B cell (primary cell): ENCODE results near the gene TMEM208. TPM values are rescaled to one million over a fixed set of nuclear protein-coding genes. Genes with fewer than 3 reads are reported as not detected.

Experiments
- ATAC-seq: fragments of 200-7000 bp; cut with Tn5 transposase; one replicate; pipeline ENCODE4 v1.10.0; 2021; ENCODE audit warnings: low read depth, mild to moderate bottlenecking, moderate number of reproducible peaks, moderate library complexity
- CTCF ChIA-PET: fragments of 350-600 bp; sonication (Branson Sonifier 250); formaldehyde crosslinking; loops from one replicate; lab custom pipeline; 2021; ENCODE audit warnings: antibody characterized with exemption, inconsistent platforms; lab: Charles Lee
- POLR2A ChIA-PET: fragments of 350-600 bp; sonication (Branson Sonifier 250); formaldehyde crosslinking; loops from one replicate; lab custom pipeline; 2021; ENCODE audit warnings: antibody characterized with exemption; lab: Charles Lee
- DNase-seq: peaks from one replicate; pipeline ENCODE4 v3.0.0; 2013
- H2AFZ ChIP-seq: 2 replicates; pipeline ENCODE4 v1.6.1; 2012; ENCODE audit warnings: mild to moderate bottlenecking, low read depth, low read length; ENCODE audit not compliant: insufficient read depth, poor library complexity, severe bottlenecking
- H3K27ac ChIP-seq, 2 donors: 1 replicate in 1 of 2; 2 replicates in 1 of 2; pipeline ENCODE4 v1.5.1; 2012 to 2013; ENCODE audit warnings: low read length in 2 of 2, mild to moderate bottlenecking in 2 of 2, moderate library complexity in 1 of 2
- H3K27me3 ChIP-seq, 4 experiments: fragments of 200-600 bp in 1 of 4; sonication (generic) in 1 of 4; replicated peaks in 1 of 4; 1 replicate in 2 of 4; 2 replicates in 2 of 4; pipeline versions ENCODE4 v1.6.1 to v1.7.0; 2013 to 2016; ENCODE audit warnings: low read length in 3 of 4, mild to moderate bottlenecking in 2 of 4, mixed read lengths in 1 of 4, moderate library complexity in 1 of 4; ENCODE audit not compliant: insufficient read depth in 4 of 4, control insufficient read depth in 3 of 4; ENCODE audit errors: control extremely low read depth in 1 of 4
- H3K36me3 ChIP-seq, 2 experiments: replicated peaks in 1 of 2; 1 replicate in 1 of 2; 2 replicates in 1 of 2; pipeline versions ENCODE4 v1.6.1 to v1.7.1; 2013; ENCODE audit warnings: low read length in 1 of 2; ENCODE audit not compliant: insufficient read depth in 2 of 2, control insufficient read depth in 1 of 2; ENCODE audit errors: control extremely low read depth in 1 of 2, extremely low read depth in 1 of 2
- H3K4me1 ChIP-seq, 2 donors: fragments of 200-600 bp in 1 of 2; sonication (generic) in 1 of 2; 1 replicate in 1 of 2; 2 replicates in 1 of 2; pipeline versions ENCODE4 v1.5.1 to v1.6.1; 2013 to 2017; ENCODE audit warnings: low read length in 2 of 2; ENCODE audit not compliant: control insufficient read depth in 2 of 2, insufficient read depth in 2 of 2
- H3K4me2 ChIP-seq: replicated peaks from 2 replicates; pipeline ENCODE3; 2012; ENCODE audit warnings: mild to moderate bottlenecking, low read depth, low read length; ENCODE audit not compliant: poor library complexity, severe bottlenecking
- H3K4me3 ChIP-seq, 5 experiments: fragments of 200-600 bp in 1 of 5; sonication (generic) in 1 of 5; 1 replicate in 3 of 5; 2 replicates in 2 of 5; pipeline versions ENCODE4 v1.5.1 to v1.7.0; 2011 to 2016; ENCODE audit warnings: low read length in 4 of 5, mild to moderate bottlenecking in 4 of 5, low read depth in 2 of 5, control low read depth in 1 of 5, moderate library complexity in 1 of 5; ENCODE audit not compliant: insufficient read depth in 1 of 5; ENCODE audit errors: control extremely low read depth in 1 of 5, extremely low read depth in 1 of 5
- H3K79me2 ChIP-seq: fragments of 200-600 bp; sonication (generic); one replicate; pipeline ENCODE4 v1.6.0; 2016; ENCODE audit warnings: low read length; ENCODE audit not compliant: control insufficient read depth, insufficient read depth
- H3K9ac ChIP-seq: fragments of 200-600 bp; sonication (generic); 2 replicates; pipeline ENCODE4 v1.6.1; 2017; ENCODE audit warnings: mild to moderate bottlenecking, low read length, moderate library complexity
- H3K9me3 ChIP-seq, 3 donors: one replicate each; pipeline versions ENCODE4 v1.6.1 to v1.7.1; 2013; ENCODE audit warnings: low read length in 2 of 3; ENCODE audit not compliant: control insufficient read depth in 2 of 3, insufficient read depth in 1 of 3; ENCODE audit errors: control extremely low read depth in 1 of 3
- H4K20me1 ChIP-seq: 2 replicates; pipeline ENCODE4 v1.6.0; 2012; ENCODE audit warnings: mild to moderate bottlenecking, low read length; ENCODE audit not compliant: insufficient read depth, control insufficient read depth, poor library complexity, severe bottlenecking
- H3K27ac Mint-ChIP-seq: one replicate; pipeline ENCODE4 v1.8.0; 2021; ENCODE audit warnings: mixed read lengths
- H3K27me3 Mint-ChIP-seq: one replicate; pipeline ENCODE4 v1.8.0; 2021; ENCODE audit warnings: mixed read lengths
- H3K4me1 Mint-ChIP-seq: one replicate; pipeline ENCODE4 v1.8.0; 2021; ENCODE audit warnings: mixed read lengths
- H3K4me3 Mint-ChIP-seq: one replicate; pipeline ENCODE4 v1.8.0; 2021; ENCODE audit warnings: mixed read lengths
- H3K9me3 Mint-ChIP-seq: one replicate; pipeline ENCODE4 v1.8.0; 2022; ENCODE audit warnings: mixed read lengths; ENCODE audit not compliant: insufficient read depth
- CTCF ChIP-seq: fragments of 200-600 bp; IDR thresholded peaks from one replicate; pipeline ENCODE4 v1.8.0; 2022; ENCODE audit warnings: antibody characterized with exemption, mild to moderate bottlenecking
- EZH2 ChIP-seq: IDR thresholded peaks from 2 replicates; pipeline ENCODE4 v1.6.1; 2012; ENCODE audit warnings: borderline replicate concordance, low read depth, mild to moderate bottlenecking, moderate library complexity, low read length; ENCODE audit not compliant: insufficient read depth, poor library complexity, severe bottlenecking
- WGBS: methylation state at CpG from one replicate; pipeline ENCODE4 v1.1.5; 2013; ENCODE audit warnings: missing lambda C conversion rate; ENCODE audit not compliant: insufficient coverage; 5-methylcytosine and 5-hydroxymethylcytosine counted together
- intact Hi-C: fragments of 100-400 bp; cut with micrococcal nuclease; formaldehyde crosslinking; loops from one replicate; pipeline ENCODE4 v1.10.0; 2022
- polyA plus RNA-seq: library from polyadenylated mRNA; depleted of rRNA; stranded (reverse); fragments of >200 nt; gene quantifications from 2 replicates; pipeline ENCODE4 v1.2.3, GENCODE V29; 2012
- total RNA-seq, 2 donors: library from RNA; stranded (reverse); fragments of 120-200 nt in 1 of 2; gene quantifications; 1 replicate in 1 of 2; 2 replicates in 1 of 2; pipeline versions ENCODE4 v1.2.3 to v1.2.4, GENCODE V29; 2013 to 2022

The TMEM208 gene
- total and polyA plus RNA-seq, 2 donors (not counting 1 experiment from before 2014, with no cell fraction given): 36.1 to 40.4 TPM

- ChIA-PET CTCF (interaction anchor here (1.0 to 1.3 kb wide), 3 partner anchors 30 to 61 kb away, joined by 3 read pairs; partner anchors contain the start of gene FHOD1), POLR2A (no interaction called here)
- Mint-ChIP-seq H3K9me3 (no peaks in the 10 kb centered on the region), H3K4me3 (peak overlapping the region; percentile 37), H3K4me1 (peaks cover 6% of the 10 kb centered on the region), H3K27me3 (no peaks in the 10 kb centered on the region), H3K27ac (no peak overlapping the region)
- H3K27ac ChIP-seq: no peak overlapping the region
- DNase-seq (no peak), ATAC-seq (no peak)
- TF ChIP-seq CTCF: no peak
- no peak for TF ChIP-seq EZH2
- peak overlapping the region; percentile 94 for H3K4me2 ChIP-seq
- no peaks in the 10 kb centered on the region for H3K9me3 ChIP-seq
- H4K20me1 ChIP-seq: no peaks in the 10 kb centered on the region
- no peaks in the 10 kb centered on the region for H3K27me3 ChIP-seq
- H3K79me2 ChIP-seq: peaks cover 3% of the 10 kb centered on the region
- peaks cover 7 to 11% of the 10 kb centered on the region in 2 donors for H3K4me1 ChIP-seq
- intact Hi-C loops: no loop called here
- 100% methylated on average over 4 of the region's 4 CpGs for WGBS
- H2AFZ ChIP-seq: no peak overlapping the region
- no peak overlapping the region for H3K4me3 ChIP-seq
- H3K36me3 ChIP-seq: no peaks in the 10 kb centered on the region
- no peak overlapping the region for H3K9ac ChIP-seq
Measured at GRCh38 chr16:67277294-67277998, 50.5 kb downstream of the TMEM208 start.
